ENCODE measurements around the gene RTN1. TPM values are rescaled to one million over a fixed set of nuclear protein-coding genes. Genes with fewer than 3 reads are reported as not detected.

The RTN1 gene
- total RNA-seq, 4 donors from 2014 or later: 2.9 to 13.6 (median 9.2) TPM

GRCh38 chr14:59823179-59823578 is 47.4 kb downstream of the RTN1 start:
- TF ChIP-seq, protein P1, sequence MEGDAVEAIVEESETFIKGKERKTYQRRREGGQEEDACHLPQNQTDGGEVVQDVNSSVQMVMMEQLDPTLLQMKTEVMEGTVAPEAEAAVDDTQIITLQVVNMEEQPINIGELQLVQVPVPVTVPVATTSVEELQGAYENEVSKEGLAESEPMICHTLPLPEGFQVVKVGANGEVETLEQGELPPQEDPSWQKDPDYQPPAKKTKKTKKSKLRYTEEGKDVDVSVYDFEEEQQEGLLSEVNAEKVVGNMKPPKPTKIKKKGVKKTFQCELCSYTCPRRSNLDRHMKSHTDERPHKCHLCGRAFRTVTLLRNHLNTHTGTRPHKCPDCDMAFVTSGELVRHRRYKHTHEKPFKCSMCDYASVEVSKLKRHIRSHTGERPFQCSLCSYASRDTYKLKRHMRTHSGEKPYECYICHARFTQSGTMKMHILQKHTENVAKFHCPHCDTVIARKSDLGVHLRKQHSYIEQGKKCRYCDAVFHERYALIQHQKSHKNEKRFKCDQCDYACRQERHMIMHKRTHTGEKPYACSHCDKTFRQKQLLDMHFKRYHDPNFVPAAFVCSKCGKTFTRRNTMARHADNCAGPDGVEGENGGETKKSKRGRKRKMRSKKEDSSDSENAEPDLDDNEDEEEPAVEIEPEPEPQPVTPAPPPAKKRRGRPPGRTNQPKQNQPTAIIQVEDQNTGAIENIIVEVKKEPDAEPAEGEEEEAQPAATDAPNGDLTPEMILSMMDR (IDR thresholded peaks at IDR 0.05): no peak
- no peak for TF ChIP-seq POLR2AphosphoS5 (IDR thresholded peaks at IDR 0.05)
- TF ChIP-seq EP300 (IDR thresholded peaks at IDR 0.05): no peak
- no peak for TF ChIP-seq POLR2A (IDR thresholded peaks at IDR 0.05; ENCODE audit: low read depth)
- Histone ChIP-seq H3K36me3 (no peaks in the 10 kb centered on the region), H3K4me3 (no peak overlapping the region), H3K9me3 (no peaks in the 10 kb centered on the region), H3K27me3 (no peaks in the 10 kb centered on the region), H3K4me1 (no peaks in the 10 kb centered on the region), H3K27ac (replicated peaks in 1 of 4) (no peak overlapping the region)
- 61% methylated on average over 1 of the region's 1 CpG for WGBS
- DNase-seq (ENCODE audit: extremely low spot score): no peak
- intact Hi-C loops (cut with DNase I): no loop called here

- intact Hi-C loops (cut with DNase I): no loop called here
- H3K4me3 ChIP-seq: no peak overlapping the region
- H3K27me3 ChIP-seq: no peaks in the 10 kb centered on the region
- H3K27ac ChIP-seq (replicated peaks in 1 of 4): no peak overlapping the region
- no peak for DNase-seq (ENCODE audit: extremely low spot score)
- 93% methylated on average over 7 of the region's 38 CpGs for WGBS
- no peaks in the 10 kb centered on the region for H3K36me3 ChIP-seq
- TF ChIP-seq EP300 (IDR thresholded peaks at IDR 0.05): no peak
- no peak for TF ChIP-seq POLR2A (IDR thresholded peaks at IDR 0.05; ENCODE audit: low read depth)
- peaks cover 0 to 6% (median 0%) of the 10 kb centered on the region in 4 donors for H3K4me1 ChIP-seq
- no peaks in the 10 kb centered on the region for H3K9me3 ChIP-seq
Measured at GRCh38 chr14:59819446-59820088, 51.0 kb downstream of the RTN1 start.

DNA sequence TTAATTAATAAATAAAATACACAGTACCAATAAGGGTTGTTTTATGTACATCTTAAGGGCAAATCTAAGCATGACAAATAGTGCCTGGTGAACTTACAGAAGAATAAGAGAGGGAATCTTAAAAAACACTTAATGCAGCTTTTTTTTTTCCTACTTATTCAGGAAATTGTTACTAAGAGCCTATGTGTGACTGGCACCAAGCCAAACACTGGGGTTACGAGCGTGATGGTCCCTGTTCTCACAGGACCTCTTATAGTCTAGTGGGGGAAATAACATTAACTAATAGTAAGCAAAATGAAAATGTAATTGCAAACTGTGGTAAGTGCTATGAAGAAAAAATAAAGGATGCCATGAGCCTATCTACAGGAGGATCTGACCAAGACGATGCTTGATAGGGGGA is 53.6 kb downstream of the RTN1 start:
- Histone ChIP-seq H3K4me1 (peaks cover 0 to 7% (median 0%) of the 10 kb centered on the region in 4 donors), H3K36me3 (no peaks in the 10 kb centered on the region), H3K4me3 (no peak overlapping the region), H3K9me3 (no peaks in the 10 kb centered on the region), H3K27ac (replicated peaks in 1 of 4) (no peak overlapping the region), H3K27me3 (no peaks in the 10 kb centered on the region)
- TF ChIP-seq POLR2AphosphoS5 (IDR thresholded peaks at IDR 0.05): no peak
- TF ChIP-seq, protein P1 (IDR thresholded peaks at IDR 0.05): no peak
- no peak for TF ChIP-seq POLR2A (IDR thresholded peaks at IDR 0.05; ENCODE audit: low read depth)
- TF ChIP-seq EP300 (IDR thresholded peaks at IDR 0.05): no peak
- intact Hi-C loops (cut with DNase I): no loop called here
- DNase-seq (ENCODE audit: extremely low spot score): no peak
- 47% methylated on average over 3 of the region's 3 CpGs for WGBS

DNA sequence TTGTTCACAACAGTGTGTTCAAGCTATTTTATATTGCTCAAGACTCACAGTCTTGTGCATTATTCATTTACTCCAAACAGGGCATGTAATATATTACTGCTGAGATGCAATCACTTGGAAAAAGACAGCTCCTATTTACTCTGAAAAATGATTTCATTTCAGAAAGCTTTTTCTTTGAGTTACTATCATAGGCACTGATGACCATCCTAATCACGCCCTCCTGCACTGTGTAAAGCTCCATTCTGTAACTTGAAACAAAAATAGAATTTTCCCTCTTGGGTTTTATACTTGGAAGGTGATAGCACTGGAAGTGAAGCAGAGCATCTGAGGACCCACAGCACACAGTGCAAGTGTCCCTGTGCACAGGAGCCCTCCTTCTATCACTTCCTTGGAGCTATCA is 55.6 kb downstream of the RTN1 start:
- WGBS: 75% methylated on average over 1 of the region's 1 CpG
- intact Hi-C loops (cut with DNase I): no loop called here
- no peak overlapping the region for H3K27ac ChIP-seq (replicated peaks in 1 of 4)
- no peak for DNase-seq (ENCODE audit: extremely low spot score)
- no peaks in the 10 kb centered on the region for H3K27me3 ChIP-seq
- no peaks in the 10 kb centered on the region for H3K36me3 ChIP-seq
- peaks cover 0 to 7% (median 0%) of the 10 kb centered on the region in 4 donors for H3K4me1 ChIP-seq
- TF ChIP-seq POLR2A (IDR thresholded peaks at IDR 0.05; ENCODE audit: low read depth) (no peak), EP300 (IDR thresholded peaks at IDR 0.05) (no peak)
- TF ChIP-seq, protein P1 (IDR thresholded peaks at IDR 0.05): no peak
- H3K4me3 ChIP-seq: no peak overlapping the region
- no peaks in the 10 kb centered on the region for H3K9me3 ChIP-seq

DNA sequence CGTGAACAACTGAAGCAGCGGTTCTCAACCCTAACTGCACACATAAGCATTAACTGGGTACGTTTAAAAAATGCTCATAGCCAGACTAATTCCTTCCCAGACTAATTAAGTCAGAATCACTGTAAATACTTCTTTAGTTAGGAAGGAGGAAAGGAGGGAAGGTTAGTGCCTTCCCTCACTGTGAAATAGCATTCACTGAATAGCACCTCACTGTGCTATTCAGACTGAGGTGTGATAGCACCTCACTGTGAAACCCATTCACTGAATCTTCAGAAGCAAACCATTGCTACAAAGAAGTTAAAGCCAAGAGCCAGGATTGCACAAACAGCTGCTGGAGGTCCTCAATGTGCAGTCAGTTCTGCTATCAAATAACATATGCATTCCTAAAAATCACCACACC is 58.8 kb downstream of the RTN1 start:
- WGBS: 76% methylated on average over 3 of the region's 3 CpGs

More for the DNA sequence above, 58.8 kb downstream of the RTN1 start:
- Histone ChIP-seq H3K9me3 (no peaks in the 10 kb centered on the region), H3K4me3 (no peak overlapping the region), H3K27me3 (no peaks in the 10 kb centered on the region), H3K36me3 (no peaks in the 10 kb centered on the region), H3K4me1 (peaks cover 0 to 7% (median 0%) of the 10 kb centered on the region in 4 donors), H3K27ac (replicated peaks in 1 of 4) (no peak overlapping the region)
- TF ChIP-seq, protein P1 (IDR thresholded peaks at IDR 0.05): no peak
- TF ChIP-seq POLR2A (IDR thresholded peaks at IDR 0.05; ENCODE audit: low read depth) (no peak), POLR2AphosphoS5 (IDR thresholded peaks at IDR 0.05) (no peak)
- no peak for DNase-seq (ENCODE audit: extremely low spot score)
- intact Hi-C loops (cut with DNase I): no loop called here
